K562 (cell line): ENCODE data around the gene IL6R. TPM values are rescaled to one million over a fixed set of nuclear protein-coding genes. Genes with fewer than 3 reads are reported as not detected.

ENCODE experiments used
- ATAC-seq: fragments of 200-7000 bp; cut with Tn5 transposase; 3 replicates; pipeline ENCODE4 v1.9.1; 2020; ENCODE audit warnings: moderate library complexity
- BruUV-seq: library from RNA; stranded (reverse); fragments of 400-500 nt; replicated peaks from 2 replicates; lab custom pipeline; 2021; lab: Mats Ljungman, UMichigan
- CTCF ChIA-PET: fragments of 300-600 bp; formaldehyde crosslinking; extraction: SDS; loops from one replicate; lab custom pipeline; 2021; ENCODE audit warnings: low intra/inter-chr PET ratio; lab: Yijun Ruan, JAX
- POLR2A ChIA-PET: fragments of 300-600, 350-650 bp; sonication (Branson Sonifier 250); formaldehyde crosslinking; extraction: SDS; loops from one replicate; lab custom pipeline; 2021; ENCODE audit warnings: antibody characterized with exemption, inconsistent platforms; lab: Yijun Ruan, JAX
- DNase-seq, 4 experiments: peaks; one replicate each; pipeline versions ENCODE4 v3.0.0 to v3.0.0-alpha.2; 2011 to 2018; ENCODE audit warnings: low spot score in 3 of 4, mixed read lengths in 3 of 4; ENCODE audit errors: extremely low read depth in 1 of 4
- FAIRE-seq: peaks from 2 replicates; lab custom pipeline; 2011; peaks lifted over from hg19 to GRCh38; lab: Jason Lieb, UNC
- H2AFZ ChIP-seq: 2 replicates; pipeline ENCODE4 v1.6.0; 2011; ENCODE audit warnings: low read depth, low read length, control low read depth, inconsistent platforms
- H3K27ac ChIP-seq: fragments of 200-600 bp; 3 replicates; pipeline ENCODE4 v1.8.0; 2011; ENCODE audit warnings: low read depth, mild to moderate bottlenecking, control low read depth, inconsistent platforms, low read length, moderate library complexity, mixed read lengths; ENCODE audit errors: extremely low read depth
- H3K27me3 ChIP-seq, 2 experiments: fragments of 300-600 bp in 1 of 2; 2 replicates in 1 of 2; 3 replicates in 1 of 2; pipeline versions ENCODE4 v1.6.0 to v1.8.0; 2011; ENCODE audit warnings: inconsistent platforms in 2 of 2, low read length in 2 of 2, mild to moderate bottlenecking in 1 of 2, mixed read lengths in 1 of 2, moderate library complexity in 1 of 2; ENCODE audit not compliant: control insufficient read depth in 2 of 2, insufficient read depth in 2 of 2
- H3K36me3 ChIP-seq: fragments of 300-600 bp; 3 replicates; pipeline ENCODE4 v1.8.0; 2011; ENCODE audit warnings: mild to moderate bottlenecking, low read length, inconsistent platforms; ENCODE audit not compliant: control insufficient read depth, insufficient read depth
- H3K4me1 ChIP-seq, 2 experiments: fragments of 200-600 bp in 1 of 2; replicated peaks in 1 of 2; 2 replicates in 1 of 2; 3 replicates in 1 of 2; pipeline versions ENCODE4 v1.5.1 to v1.8.0; 2011; ENCODE audit warnings: inconsistent platforms in 2 of 2, low read length in 2 of 2, mild to moderate bottlenecking in 1 of 2, mixed read lengths in 1 of 2, moderate library complexity in 1 of 2; ENCODE audit not compliant: control insufficient read depth in 2 of 2, insufficient read depth in 2 of 2
- H3K4me2 ChIP-seq: 2 replicates; pipeline ENCODE4 v1.6.1; 2011; ENCODE audit warnings: low read length, control low read depth, inconsistent platforms, mixed read lengths; ENCODE audit not compliant: insufficient read depth
- H3K4me3 ChIP-seq: fragments of 200-600 bp; sonication (generic), shearing (Covaris generic); 2 replicates; pipeline ENCODE4 v1.5.1; 2016; ENCODE audit warnings: control low read depth, inconsistent platforms
- H3K79me2 ChIP-seq: fragments of 200-600 bp; 3 replicates; pipeline ENCODE4 v1.8.0; 2011; ENCODE audit warnings: low read length, inconsistent platforms; ENCODE audit not compliant: control insufficient read depth, insufficient read depth
- H3K9ac ChIP-seq, 2 experiments: 2 replicates each; pipeline versions ENCODE4 v1.6.0 to v1.6.1; 2011; ENCODE audit warnings: low read depth in 2 of 2, low read length in 2 of 2, control low read depth in 1 of 2, inconsistent platforms in 1 of 2, mild to moderate bottlenecking in 1 of 2, mixed read lengths in 1 of 2; ENCODE audit not compliant: insufficient read depth in 1 of 2
- H3K9me1 ChIP-seq: one replicate; pipeline ENCODE4 v1.6.0; 2011; ENCODE audit warnings: inconsistent platforms, mild to moderate bottlenecking, low read length, moderate library complexity; ENCODE audit not compliant: control insufficient read depth, insufficient read depth
- H3K9me3 ChIP-seq: replicated peaks from 2 replicates; pipeline ENCODE4 v1.5.1; 2011; ENCODE audit warnings: low read depth, low read length, inconsistent platforms; ENCODE audit not compliant: control insufficient read depth, insufficient read depth
- H4K20me1 ChIP-seq: replicated peaks from 2 replicates; pipeline ENCODE4 v1.6.1; 2011; ENCODE audit warnings: low read length, inconsistent platforms, mixed read lengths; ENCODE audit not compliant: control insufficient read depth, insufficient read depth
- CBFA2T3 ChIP-seq: fragments of 450-650 bp; IDR thresholded peaks from 2 replicates; pipeline ENCODE4 v1.6.1; 2017
- CHCHD3 ChIP-seq: fragments of 250-450 bp; sonication (Bioruptor Pico); IDR thresholded peaks from 2 replicates; pipeline ENCODE4 v2.1.2; 2022; ENCODE audit warnings: mild to moderate bottlenecking
- NR2C2 ChIP-seq, 2 experiments: fragments of 200-800 bp in 1 of 2; sonication (Bioruptor generic) in 1 of 2; sonication (generic) in 1 of 2; formaldehyde crosslinking in 1 of 2; IDR thresholded peaks; 2 replicates each; pipeline versions ENCODE4 v1.6.1 to v1.8.0; 2016 to 2022; ENCODE audit warnings: mild to moderate bottlenecking in 1 of 2, missing compliant biosample characterization in 1 of 2, missing genetic modification characterization in 1 of 2, missing genetic modification reagents in 1 of 2
- PYGO2 ChIP-seq: fragments of 450-650 bp; IDR thresholded peaks from 2 replicates; pipeline ENCODE4 v1.6.1; 2016; ENCODE audit warnings: mild to moderate bottlenecking, missing genetic modification characterization, moderate library complexity, missing compliant biosample characterization
- RB1 ChIP-seq: fragments of 450-650 bp; IDR thresholded peaks from 2 replicates; pipeline ENCODE4 v1.6.1; 2017; ENCODE audit warnings: low read depth, mild to moderate bottlenecking
- WGBS: fragments of 100-300 bp; shearing (Covaris generic); methylation state at CpG from one replicate; pipeline ENCODE4 v1.1.6; 2016; ENCODE audit warnings: low coverage, mixed read lengths; ENCODE audit not compliant: insufficient coverage; ENCODE audit errors: missing lambda C conversion rate; 5-methylcytosine and 5-hydroxymethylcytosine counted together
- in situ Hi-C: fragments of 300-500 bp; cut with MboI; formaldehyde crosslinking; loops from 4 replicates; pipeline ENCODE4 v1.15.0; 2018; ENCODE audit warnings: inconsistent platforms, mixed read lengths
- intact Hi-C: fragments of 100-400 bp; cut with micrococcal nuclease; formaldehyde crosslinking; loops from 2 replicates; pipeline ENCODE4 v1.14.2; 2022
- polyA plus RNA-seq, 8 experiments: library from polyadenylated mRNA; depleted of rRNA in 4 of 8; stranded (reverse) in 5 of 8; unstranded in 3 of 8; fragments of >200 nt; fragmentation: Nextera tagmentation in 2 of 8; fragmentation: Illumina TruSeq in 1 of 8; extraction: Ambion mirVana in 2 of 8; extraction: Trizol in 1 of 8; gene quantifications; 2 replicates each; pipeline versions ENCODE4 v1.2.1 to v1.2.3, GENCODE V29; 2011 to 2014; ENCODE audit warnings: inconsistent platforms in 1 of 8, missing spikeins in 1 of 8
- total RNA-seq, 7 experiments: library from RNA; depleted of rRNA in 6 of 7; stranded (reverse); fragments of >200 nt in 6 of 7; fragmentation: Illumina TruSeq in 2 of 7; extraction: Trizol in 2 of 7; gene quantifications; 2 replicates each; pipeline versions ENCODE4 v1.2.1 to v1.2.3, GENCODE V29; 2011 to 2021; ENCODE audit warnings: low replicate concordance in 1 of 7
- TF ChIP-seq, protein P1 (sequence below): sonication (generic); formaldehyde crosslinking; IDR thresholded peaks from 2 replicates; pipeline ENCODE4 v1.8.0; 2022; ENCODE audit warnings: mild to moderate bottlenecking, missing genetic modification reagents

The IL6R gene
- total and polyA plus RNA-seq, 9 of the 15 experiments (the other 6 are each of a cell fraction or from before 2014, with no cell fraction given) = 0.05 to 1.1 (median 0.11) TPM; not detected in 2

DNA sequence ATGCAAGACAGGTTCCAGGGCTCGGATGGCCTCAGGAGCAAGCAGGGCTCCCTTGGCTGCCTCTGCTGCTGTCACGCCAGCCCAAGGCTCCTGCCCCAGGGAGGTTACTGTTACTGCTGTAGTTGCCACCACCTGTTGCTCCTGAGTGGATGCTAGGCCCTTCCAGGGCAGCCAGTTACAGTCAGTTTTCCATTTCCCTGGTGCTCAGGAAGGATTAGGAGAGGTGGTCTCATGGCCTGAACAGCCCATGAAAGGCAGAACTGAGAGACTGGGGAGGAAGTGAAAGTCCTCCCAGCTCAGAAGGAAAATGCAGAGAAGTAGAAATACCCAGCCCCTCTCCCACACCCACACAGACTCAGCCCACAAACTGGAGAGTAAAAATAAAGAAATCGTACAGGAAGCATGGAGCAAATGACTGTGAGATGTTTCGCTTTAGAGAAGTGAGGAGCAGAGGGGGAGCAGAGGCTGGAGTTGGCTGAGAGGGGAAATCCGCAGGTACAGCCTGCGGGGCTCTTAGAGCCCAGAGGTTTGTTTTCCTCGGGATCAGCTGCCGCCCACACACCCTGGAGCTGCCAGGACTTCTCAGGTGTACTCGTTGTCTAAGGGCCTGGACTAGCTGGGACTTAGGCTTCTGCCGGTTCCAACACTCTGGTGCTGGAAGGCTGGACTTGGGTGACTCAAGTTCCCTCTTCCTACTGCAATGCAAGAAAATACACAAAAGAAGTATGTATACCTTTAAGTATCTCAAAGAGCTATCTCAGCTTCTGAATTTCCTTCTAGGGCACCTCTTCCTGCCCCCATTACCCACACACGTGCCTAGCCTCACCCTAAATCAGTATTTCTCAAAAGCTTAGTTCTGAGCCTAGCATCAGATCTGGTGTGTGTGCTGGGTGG, 2.3 kb downstream of the IL6R start (continued):
- TF ChIP-seq, protein P1, sequence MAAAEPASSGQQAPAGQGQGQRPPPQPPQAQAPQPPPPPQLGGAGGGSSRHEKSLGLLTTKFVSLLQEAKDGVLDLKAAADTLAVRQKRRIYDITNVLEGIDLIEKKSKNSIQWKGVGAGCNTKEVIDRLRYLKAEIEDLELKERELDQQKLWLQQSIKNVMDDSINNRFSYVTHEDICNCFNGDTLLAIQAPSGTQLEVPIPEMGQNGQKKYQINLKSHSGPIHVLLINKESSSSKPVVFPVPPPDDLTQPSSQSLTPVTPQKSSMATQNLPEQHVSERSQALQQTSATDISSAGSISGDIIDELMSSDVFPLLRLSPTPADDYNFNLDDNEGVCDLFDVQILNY (CRISPR knock-in tag) = no peak
- no peak for TF ChIP-seq NR2C2 (CRISPR knock-in tag; IDR thresholded peaks at IDR 0.05)
- TF ChIP-seq NR2C2 (tag; IDR thresholded peaks at IDR 0.05) = no peak
- TF ChIP-seq RB1 = no peak
- TF ChIP-seq CHCHD3 (CRISPR knock-in tag) = no peak

DNA sequence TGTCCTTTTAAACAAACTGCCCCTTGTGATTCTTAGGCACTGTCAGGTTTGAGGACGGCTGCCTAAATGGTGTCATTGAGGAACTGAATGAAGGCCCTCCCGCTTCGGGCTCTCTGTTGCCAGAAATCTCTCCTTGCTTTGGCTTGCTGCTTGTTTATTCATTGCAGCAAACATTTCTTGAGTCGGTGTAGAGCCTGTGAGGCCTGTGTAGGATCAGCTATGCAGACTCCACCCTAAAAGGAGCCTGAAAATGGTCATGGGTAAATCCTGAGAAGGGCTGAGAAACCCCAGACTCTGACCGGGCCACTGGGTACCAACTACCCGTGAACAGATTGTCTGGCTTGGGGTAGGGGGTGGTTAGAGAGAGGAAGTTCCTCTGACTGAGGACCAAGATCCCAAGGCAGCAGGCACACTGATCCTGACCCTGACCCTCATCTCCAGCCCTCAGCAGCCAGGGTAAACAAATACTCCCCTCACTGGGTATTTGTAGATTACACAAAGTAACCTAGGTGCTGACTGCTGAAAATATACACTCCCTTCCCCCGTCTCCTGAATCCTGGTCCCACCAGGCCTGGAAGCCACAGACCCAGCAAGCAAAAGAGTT, 3.1 kb downstream of the IL6R start:
- no peaks in the 10 kb centered on the region for H3K9me1 ChIP-seq
- no peaks in the 10 kb centered on the region for H3K36me3 ChIP-seq
- H3K27ac ChIP-seq = no peak overlapping the region
- no peak overlapping the region for H2AFZ ChIP-seq
- H3K9ac ChIP-seq = no peak overlapping the region
- ATAC-seq (no peak), FAIRE-seq (no peak), DNase-seq (no peak)
- intact Hi-C loops = loop anchor here (5.0 kb wide), 2 partner anchors 56 to 59 kb away; no protein-coding TSS in a partner anchor
- 21% methylated on average over 7 of the region's 7 CpGs for WGBS
- no peaks in the 10 kb centered on the region for H3K9me3 ChIP-seq
- H3K79me2 ChIP-seq = no peaks in the 10 kb centered on the region
- CTCF ChIA-PET = interaction anchor here (0.6 kb wide), 1 partner anchor 82 kb away, joined by 4 read pairs; no protein-coding TSS in a partner anchor
- TF ChIP-seq CBFA2T3 = peak; percentile 11; the same call in 1 of the 2 replicates
- no peak for TF ChIP-seq PYGO2
- H3K4me2 ChIP-seq = no peak overlapping the region
- H3K4me3 ChIP-seq = no peak overlapping the region
- POLR2A ChIA-PET = interaction anchor here (1.0 to 1.2 kb wide), 2 partner anchors 12 to 20 kb away, joined by 3 read pairs; no protein-coding TSS in a partner anchor
- H4K20me1 ChIP-seq = peaks cover 18% of the 10 kb centered on the region
- in situ Hi-C loops = no loop called here
- H3K4me1 ChIP-seq = peaks cover 11 to 19% of the 10 kb centered on the region in 2 experiments; a peak in 4 of 5 replicates
- peaks cover 45 to 63% of the 10 kb centered on the region in 2 experiments for H3K27me3 ChIP-seq
- no TSS peak for BruUV-seq
